AG10803 (cell line): Measurements from ENCODE around the gene LYRM9.

ENCODE experiments used
- DNase-seq: peaks from one replicate; pipeline ENCODE4 v3.0.0; 2010; ENCODE audit warnings: low read depth
- H3K4me3 ChIP-seq: 2 replicates; pipeline ENCODE4 v1.5.1; 2011; ENCODE audit warnings: mild to moderate bottlenecking, low read length, control low read depth
- CTCF ChIP-seq: conservative IDR thresholded peaks from 2 replicates; pipeline ENCODE4 v1.5.1; 2011; ENCODE audit warnings: mild to moderate bottlenecking, low read length, control low read depth, inconsistent platforms

The LYRM9 gene

GRCh38 chr17:27892866-27893769, at the start of gene LYRM9:
Gene LYRM9, minus strand, starts transcription at chr17:27893365. Its CDS starts 10,671 bp downstream, at chr17:27882694.
- peak within 1 kb of the TSS; percentile 71 for H3K4me3 ChIP-seq
- TF ChIP-seq CTCF: peak; percentile 61
- peak; percentile 83 for DNase-seq

- H3K4me3 ChIP-seq: no peak overlapping the region
- no peak for DNase-seq
- TF ChIP-seq CTCF: no peak
These were observed 47.6 kb upstream of the LYRM9 start for GRCh38 chr17:27940503-27941428.

- no peak for TF ChIP-seq CTCF
- no peak overlapping the region for H3K4me3 ChIP-seq
- no peak for DNase-seq
These were observed 46.6 kb upstream of the LYRM9 start for GRCh38 chr17:27939474-27940465.

- H3K4me3 ChIP-seq: no peak overlapping the region
- no peak for TF ChIP-seq CTCF
- DNase-seq: no peak
These were observed 45.7 kb upstream of the LYRM9 start for GRCh38 chr17:27938864-27939263.

GRCh38 chr17:27938241-27938640, 45.1 kb upstream of the LYRM9 start:
- H3K4me3 ChIP-seq: no peak overlapping the region
- TF ChIP-seq CTCF: no peak
- no peak for DNase-seq

GRCh38 chr17:27937025-27937546, 43.9 kb upstream of the LYRM9 start:
- TF ChIP-seq CTCF: no peak
- H3K4me3 ChIP-seq: no peak overlapping the region
- no peak for DNase-seq
